Inferior parietal cortex (tissue), 1 donor: ENCODE results near the gene STX3.
"Not testable (repeated sequence)": the region's sequence is repeated elsewhere in the genome, so short reads cannot be mapped to it uniquely, and the experiment has no call there.

ENCODE experiments used
- DNase-seq: peaks from one replicate; pipeline ENCODE4 v3.0.0-alpha.2; 2016; ENCODE audit errors: extremely low spot score

STX3 gene

DNA sequence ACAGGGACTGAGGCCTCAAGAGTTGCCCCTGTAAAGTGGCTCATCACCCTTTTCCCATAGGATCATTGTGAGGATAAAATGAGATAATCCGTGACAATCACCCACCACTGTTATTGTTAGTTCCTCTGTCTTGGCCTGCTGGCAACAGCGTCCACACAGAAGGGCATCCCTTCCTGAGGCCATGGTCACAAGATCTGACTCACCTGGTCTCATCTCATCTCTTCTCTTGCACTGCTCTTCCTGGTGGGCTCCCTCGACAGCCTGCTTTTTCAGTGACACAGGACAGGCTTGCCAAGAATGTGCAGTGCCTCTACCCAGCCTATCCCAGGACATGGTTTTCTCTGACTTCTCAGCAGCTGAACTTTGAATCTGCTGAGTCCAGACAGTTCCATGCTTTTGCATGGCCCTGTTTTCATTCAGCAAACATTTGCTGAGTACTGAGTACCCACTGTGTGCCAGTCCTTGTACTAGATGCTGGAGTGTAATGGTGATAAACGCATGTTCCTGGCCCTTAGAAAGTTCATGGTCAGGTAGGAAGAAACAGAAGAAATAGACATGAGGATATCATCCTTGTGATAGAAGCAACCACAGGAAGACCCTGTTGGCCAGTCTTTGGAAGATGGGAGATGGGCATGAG lies 3.3 kb downstream of the STX3 start:
- DNase-seq: no peak

- no peak for DNase-seq
These were observed 4.7 kb downstream of the STX3 start for GRCh38 chr11:59759900-59760299.

- no peak for DNase-seq
These were observed 5.6 kb downstream of the STX3 start for GRCh38 chr11:59760771-59761170.

DNA sequence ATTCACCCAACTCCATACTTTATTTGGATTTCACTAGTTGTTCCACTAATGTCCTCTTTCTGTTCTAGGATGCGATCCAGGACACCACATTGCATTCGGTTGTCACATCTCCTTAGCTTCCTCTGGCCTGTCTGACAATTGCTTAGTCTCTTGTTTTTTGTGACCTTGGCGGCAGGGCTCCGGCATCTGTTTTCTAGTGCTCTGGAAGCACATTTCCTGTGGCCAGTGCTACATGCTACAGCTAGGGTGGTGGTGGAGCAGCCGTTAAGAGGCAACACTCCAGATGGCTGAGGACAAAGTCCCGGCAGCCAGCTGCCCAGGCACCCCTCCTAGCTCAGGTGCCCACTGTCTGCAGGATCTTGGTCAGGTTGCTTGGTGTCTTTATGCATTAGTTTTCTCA lies 6.8 kb downstream of the STX3 start:
- no peak for DNase-seq

- DNase-seq: no peak
These were observed 10.0 kb downstream of the STX3 start for GRCh38 chr11:59765068-59765735.

DNA sequence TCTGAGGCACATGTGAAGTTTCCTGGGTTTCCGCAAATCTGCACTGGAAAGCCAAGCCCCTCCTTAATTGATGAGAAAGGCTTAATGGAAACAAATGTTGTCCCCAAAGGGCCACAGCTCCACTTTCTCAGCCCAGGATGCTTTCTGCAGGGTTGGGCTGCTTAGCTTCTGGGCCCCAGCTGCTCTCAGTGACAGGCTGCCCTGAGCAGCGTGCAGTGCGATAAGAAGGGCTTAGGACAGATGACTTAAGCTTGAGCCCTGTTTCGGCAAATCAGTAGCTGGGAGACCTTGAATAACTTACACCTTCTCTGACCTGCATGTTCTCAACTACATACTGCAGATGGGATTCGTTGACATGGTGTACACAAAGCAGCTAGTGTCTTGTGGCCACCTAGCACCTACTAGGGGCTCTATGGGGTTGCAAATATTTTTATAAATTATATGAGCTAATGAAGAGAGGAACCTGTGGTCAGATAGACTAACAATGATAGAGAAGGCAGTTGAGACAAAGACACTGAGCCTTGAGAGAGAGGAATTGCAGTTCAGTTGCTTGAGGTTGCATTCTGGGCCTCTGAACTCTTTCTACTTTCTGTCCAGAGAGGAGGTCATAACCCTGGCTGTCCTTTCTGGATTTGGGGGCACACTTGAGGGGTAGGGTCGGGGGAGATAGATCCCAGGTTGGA lies 11.5 kb downstream of the STX3 start:
- DNase-seq: no peak

- DNase-seq: no peak
These were observed 12.0 kb downstream of the STX3 start for GRCh38 chr11:59767225-59767611.

DNA sequence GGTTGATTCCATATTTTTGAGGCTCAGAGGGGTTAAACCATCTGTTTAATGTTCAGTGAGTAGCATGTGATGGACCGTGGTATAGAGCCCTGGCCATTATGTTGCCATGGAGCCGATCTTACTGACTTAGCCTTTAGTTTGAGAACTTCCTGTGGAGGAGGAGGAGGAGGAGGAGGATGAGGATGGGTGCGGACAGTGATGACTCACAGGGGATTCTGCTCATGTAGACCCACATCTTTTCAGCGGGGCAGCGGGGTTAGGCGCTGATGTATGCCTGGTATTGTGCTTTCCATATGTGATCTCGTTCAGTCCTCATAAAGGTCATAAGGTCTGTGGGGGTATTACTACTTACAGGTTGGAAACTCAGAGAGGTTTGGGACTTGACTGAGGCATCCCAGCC lies 13.9 kb downstream of the STX3 start:
- no peak for DNase-seq

- no peak for DNase-seq
These were observed 14.7 kb downstream of the STX3 start for GRCh38 chr11:59769828-59770227.

GRCh38 chr11:59770319-59770718 lies 15.1 kb downstream of the STX3 start:
- no peak for DNase-seq

GRCh38 chr11:59770869-59771268 lies 15.7 kb downstream of the STX3 start:
- no peak for DNase-seq

DNA sequence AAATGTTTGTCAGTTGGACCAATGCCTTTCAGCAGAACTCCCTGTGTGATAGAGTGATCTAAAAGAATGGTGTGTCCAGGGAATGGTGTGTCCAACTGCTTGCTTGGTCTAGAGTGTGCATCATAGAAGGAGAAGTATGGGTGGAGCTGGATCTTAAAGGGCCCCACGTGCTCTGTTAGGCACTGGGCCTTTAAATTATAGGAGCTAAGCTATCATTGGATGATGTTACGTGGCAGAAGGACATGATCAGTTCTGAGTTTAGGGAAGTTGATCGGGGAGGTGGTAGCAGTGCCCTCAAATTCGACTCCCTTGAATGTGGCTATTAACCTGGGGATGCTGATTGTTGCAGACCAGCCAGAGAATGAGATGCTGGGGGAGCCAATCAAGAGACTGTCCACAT lies 16.4 kb downstream of the STX3 start:
- no peak for DNase-seq

DNA sequence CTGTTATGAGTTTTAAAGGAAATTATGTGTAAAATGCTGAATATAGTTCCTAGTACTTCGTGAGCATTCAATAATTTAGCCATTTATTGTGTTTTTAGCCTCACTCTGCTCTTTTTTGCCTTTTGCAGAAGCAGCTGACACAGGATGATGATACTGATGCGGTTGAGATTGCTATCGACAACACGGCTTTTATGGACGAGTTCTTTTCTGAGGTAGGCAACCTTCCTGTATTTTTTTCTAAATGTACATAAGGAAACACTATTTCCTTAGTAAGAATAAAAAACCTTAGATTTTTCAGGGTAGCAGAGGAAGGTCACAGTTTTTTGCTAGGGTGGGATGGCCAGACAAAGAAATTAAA lies 17.9 kb downstream of the STX3 start:
- DNase-seq: no peak

DNA sequence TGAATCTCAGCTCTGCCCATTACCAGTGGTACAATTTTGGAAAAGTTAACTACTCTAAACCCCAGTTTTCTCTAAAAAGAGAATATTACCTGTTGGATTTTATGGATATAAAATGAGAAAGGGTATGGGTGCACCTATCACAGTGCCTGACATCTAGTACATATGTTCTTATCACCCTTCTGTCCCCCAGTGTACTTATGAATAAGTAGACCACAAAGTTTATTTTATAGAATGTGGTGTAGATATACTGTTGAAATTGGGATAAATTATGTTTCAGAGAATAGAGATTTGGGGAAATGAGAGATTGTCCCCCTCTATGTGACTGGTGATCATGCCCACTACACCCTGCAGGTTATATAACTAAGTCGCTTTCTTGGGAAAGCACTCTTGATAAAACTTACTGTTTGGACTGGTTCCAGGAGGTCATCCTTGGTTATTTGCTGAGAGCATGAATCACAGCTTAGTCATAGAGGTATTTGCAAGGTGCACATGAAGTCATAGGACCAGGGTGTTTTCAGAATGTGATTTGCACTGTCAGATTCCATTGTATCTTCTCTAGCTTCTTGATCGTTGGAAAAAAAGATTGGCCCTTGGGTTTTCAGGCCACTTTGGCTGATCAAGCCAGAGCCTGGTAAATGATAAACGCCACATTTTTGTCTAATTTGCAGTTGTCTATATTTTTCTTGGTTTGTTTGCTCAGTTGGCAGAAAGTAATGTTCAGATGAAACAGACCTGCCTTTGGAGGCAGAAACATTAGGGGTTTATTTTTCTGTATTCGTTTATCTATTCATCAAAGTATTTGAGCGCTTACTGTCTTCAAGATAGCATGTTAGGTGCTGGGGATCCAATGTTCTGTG lies 21.3 kb downstream of the STX3 start:
- DNase-seq: no peak

GRCh38 chr11:59777104-59777503 lies 21.9 kb downstream of the STX3 start:
- no peak for DNase-seq

GRCh38 chr11:59778122-59778521 lies 22.9 kb downstream of the STX3 start:
- no peak for DNase-seq

DNA sequence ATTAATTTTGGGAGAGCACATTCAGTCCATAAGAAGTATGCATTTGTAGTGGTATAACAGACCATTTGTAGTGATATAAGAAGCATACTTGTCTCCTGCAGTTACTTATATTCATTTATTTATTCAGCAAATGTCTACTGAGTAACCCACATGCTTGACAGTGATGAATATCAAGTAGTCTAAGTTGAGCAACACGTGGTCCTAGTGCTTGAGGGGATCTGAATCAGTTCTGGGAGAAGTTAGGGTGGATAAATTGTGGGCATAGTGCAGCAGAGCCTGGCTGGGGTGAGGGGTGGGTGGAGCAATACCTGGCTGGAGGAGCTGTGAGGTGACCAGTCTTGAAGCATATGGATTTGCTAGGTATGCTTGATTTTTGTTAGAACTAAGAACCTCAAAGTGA lies 24.3 kb downstream of the STX3 start:
- no peak for DNase-seq

DNA sequence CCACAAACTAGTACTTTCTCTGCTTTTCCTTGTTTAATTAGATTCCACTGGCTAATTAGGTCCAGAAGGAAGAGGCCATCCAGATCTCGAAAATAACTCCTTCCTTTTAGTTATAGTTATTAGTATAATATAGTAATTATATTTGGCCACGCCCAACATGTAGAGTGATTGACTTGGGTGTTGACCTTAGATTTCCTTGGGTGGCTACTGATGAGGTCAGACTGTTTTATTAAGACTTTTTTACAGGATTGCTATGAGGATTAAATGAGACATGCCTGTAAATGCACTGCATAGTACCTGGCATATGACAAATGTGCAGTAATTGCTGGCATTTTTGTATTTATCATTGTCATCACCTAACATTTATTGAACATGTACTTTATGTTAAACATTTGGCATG lies 26.9 kb downstream of the STX3 start:
- DNase-seq: no peak

- DNase-seq: no peak
These were observed 28.5 kb downstream of the STX3 start for GRCh38 chr11:59783632-59784090.

DNA sequence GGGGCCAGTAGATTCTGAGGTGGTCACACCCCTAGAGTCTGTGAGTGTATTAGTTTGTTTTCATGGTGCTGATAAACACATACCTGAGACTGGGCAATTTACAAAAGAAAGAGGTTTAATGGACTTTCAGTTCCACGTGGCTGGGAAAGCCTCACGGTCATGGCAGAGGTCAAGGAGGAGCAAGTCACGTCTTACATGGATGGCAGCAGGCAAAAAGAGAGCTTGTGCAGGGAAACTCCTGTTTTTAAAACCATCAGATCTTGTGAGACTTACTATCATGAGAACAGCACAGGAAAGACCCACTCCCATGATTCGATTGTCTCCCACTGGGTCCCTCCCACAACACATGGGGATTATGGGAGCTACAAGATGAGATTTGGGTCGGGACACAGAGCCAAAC lies 29.3 kb downstream of the STX3 start:
- not testable (repeated sequence) for DNase-seq

- DNase-seq: no peak
These were observed 30.6 kb downstream of the STX3 start for GRCh38 chr11:59785818-59786217.

DNA sequence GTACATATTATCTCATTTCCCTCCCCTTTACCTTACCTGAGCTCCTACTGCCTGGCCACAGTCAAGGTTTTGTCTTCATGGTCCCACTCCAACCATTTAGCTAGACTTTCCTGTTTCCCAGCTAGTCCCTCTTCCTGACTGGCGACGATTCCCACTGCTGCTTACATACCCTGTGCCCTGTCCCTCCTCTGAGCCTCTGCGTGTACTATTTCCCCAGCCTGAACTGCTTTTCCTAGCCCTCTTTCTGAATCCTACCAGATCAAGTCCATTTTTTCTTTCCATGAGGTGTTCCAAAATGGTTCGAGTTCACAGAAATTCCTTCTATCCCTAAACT lies 32.0 kb downstream of the STX3 start:
- DNase-seq: no peak
